Fibroblast of peridontal ligament (primary cell): ENCODE measurements around the gene RFX7.
A peak's percentile ranks its signal among the peaks of the same experiment; 100 is the strongest.

Source experiments
- DNase-seq: peaks from one replicate; pipeline ENCODE4 v3.0.0-alpha.2; 2010; ENCODE audit errors: extremely low read depth

RFX7 gene

GRCh38 chr15:56244038-56244810 is 545 bp upstream of the RFX7 start:
- peak; percentile 66 for DNase-seq

- DNase-seq = peak; percentile 17
These were observed 1.0 kb downstream of the RFX7 start for GRCh38 chr15:56242576-56243162.

GRCh38 chr15:56241374-56242105 is 2.1 kb downstream of the RFX7 start:
- peak; percentile 37 for DNase-seq

GRCh38 chr15:56240390-56240789 is 3.3 kb downstream of the RFX7 start:
- DNase-seq = no peak

GRCh38 chr15:56236197-56236596 is 7.5 kb downstream of the RFX7 start:
- DNase-seq = no peak

- DNase-seq = peak; percentile 57
These were observed 8.9 kb downstream of the RFX7 start for GRCh38 chr15:56234804-56235203.

- no peak for DNase-seq
These were observed 10.1 kb downstream of the RFX7 start for GRCh38 chr15:56233549-56233948.

GRCh38 chr15:56232058-56232457 is 11.6 kb downstream of the RFX7 start:
- DNase-seq = no peak

GRCh38 chr15:56228854-56229253 is 14.8 kb downstream of the RFX7 start:
- no peak for DNase-seq

GRCh38 chr15:56228352-56228751 is 15.3 kb downstream of the RFX7 start:
- DNase-seq = no peak

GRCh38 chr15:56227780-56228179 is 15.9 kb downstream of the RFX7 start:
- no peak for DNase-seq

GRCh38 chr15:56227306-56227705 is 16.4 kb downstream of the RFX7 start:
- DNase-seq = no peak

- DNase-seq = no peak
These were observed 18.2 kb downstream of the RFX7 start for GRCh38 chr15:56225520-56225919.

- DNase-seq = no peak
These were observed 21.4 kb downstream of the RFX7 start for GRCh38 chr15:56222302-56222701.

- no peak for DNase-seq
These were observed 26.3 kb downstream of the RFX7 start for GRCh38 chr15:56217341-56217740.

GRCh38 chr15:56215769-56216168 is 27.9 kb downstream of the RFX7 start:
- DNase-seq = peak; percentile 75

- no peak for DNase-seq
These were observed 31.6 kb downstream of the RFX7 start for GRCh38 chr15:56211960-56212550.

GRCh38 chr15:56211064-56211463 is 32.6 kb downstream of the RFX7 start:
- no peak for DNase-seq

GRCh38 chr15:56208641-56209155 is 35.0 kb downstream of the RFX7 start:
- peak; percentile 29 for DNase-seq

GRCh38 chr15:56208185-56208584 is 35.5 kb downstream of the RFX7 start:
- no peak for DNase-seq

GRCh38 chr15:56207711-56208110 is 36.0 kb downstream of the RFX7 start:
- no peak for DNase-seq

GRCh38 chr15:56207092-56207491 is 36.6 kb downstream of the RFX7 start:
- DNase-seq = no peak
